ENCODE results near the gene AHDC1. TPM values are rescaled to one million over a fixed set of nuclear protein-coding genes. Genes with fewer than 3 reads are reported as not detected.

Gene AHDC1
- total RNA-seq, 4 donors from 2014 or later: 25.5 to 91.4 (median 47.8) TPM

- H3K4me3 ChIP-seq (replicated peaks in 1 of 3): no peak overlapping the region
- WGBS, 2 donors: 12 to 17% methylated on average over 10 to 11 of the region's 11 CpGs
- peaks cover 22 to 24% of the 10 kb centered on the region in 2 donors for H3K4me1 ChIP-seq
- no peak overlapping the region for H3K27ac ChIP-seq
- no peaks in the 10 kb centered on the region for H3K36me3 ChIP-seq
- intact Hi-C loops (cut with DNase I): loop anchor here (5.0 kb wide), 1 partner anchor 204 kb away; no protein-coding TSS in a partner anchor
- TF ChIP-seq CTCF (IDR thresholded peaks at IDR 0.05) (peak; percentile 72 to 96 (median 88)), POLR2A (IDR thresholded peaks at IDR 0.05) (no peak)
- peak; percentile 53 to 61 for DNase-seq
- H3K9me3 ChIP-seq: no peaks in the 10 kb centered on the region
- H3K27me3 ChIP-seq: no peaks in the 10 kb centered on the region
Observed at GRCh38 chr1:27605796-27606707, 2.1 kb upstream of the AHDC1 start.

GRCh38 chr1:27605300-27605766 lies 1.4 kb upstream of the AHDC1 start:
- intact Hi-C loops (cut with DNase I): loop anchor here (5.0 kb wide), 1 partner anchor 203 kb away; no protein-coding TSS in a partner anchor
- no peak for DNase-seq
- peaks cover 29 to 31% of the 10 kb centered on the region in 2 donors for H3K4me1 ChIP-seq
- no peaks in the 10 kb centered on the region for H3K36me3 ChIP-seq
- H3K27ac ChIP-seq: no peak overlapping the region
- TF ChIP-seq CTCF (IDR thresholded peaks at IDR 0.05): no peak
- TF ChIP-seq POLR2A (IDR thresholded peaks at IDR 0.05): no peak
- no peaks in the 10 kb centered on the region for H3K9me3 ChIP-seq
- 85 to 87% methylated on average over 7 of the region's 7 CpGs for WGBS, 2 donors
- no peak overlapping the region for H3K4me3 ChIP-seq (replicated peaks in 1 of 3)
- no peaks in the 10 kb centered on the region for H3K27me3 ChIP-seq

- Histone ChIP-seq H3K4me3 (replicated peaks in 1 of 3) (peak overlapping the region in 1 of 3 donors; percentile 95), H3K27ac (peak overlapping the region in 1 of 3 donors; percentile 97), H3K4me1 (peaks cover 35 to 37% of the 10 kb centered on the region in 2 donors), H3K36me3 (no peaks in the 10 kb centered on the region), H3K9me3 (no peaks in the 10 kb centered on the region), H3K27me3 (no peaks in the 10 kb centered on the region)
- intact Hi-C loops (cut with DNase I): loop anchor here (5.0 kb wide), 1 partner anchor 202 kb away; no protein-coding TSS in a partner anchor
- TF ChIP-seq CTCF (IDR thresholded peaks at IDR 0.05): no peak
- no peak for TF ChIP-seq POLR2A (IDR thresholded peaks at IDR 0.05)
- no peak for DNase-seq
- 31 to 32% methylated on average over 17 to 21 of the region's 21 CpGs for WGBS, 2 donors
Observed at GRCh38 chr1:27604579-27605299, 795 bp upstream of the AHDC1 start.

- H3K4me1 ChIP-seq: peaks cover 45 to 51% of the 10 kb centered on the region in 2 donors
- intact Hi-C loops (cut with DNase I): no loop called here
Observed at GRCh38 chr1:27603309-27603680, 649 bp downstream of the AHDC1 start.

More at GRCh38 chr1:27603309-27603680, 649 bp downstream of the AHDC1 start:
- DNase-seq: no peak
- peak overlapping the region; percentile 96 to 98 (median 97) for H3K27ac ChIP-seq
- WGBS, 2 donors: 0% methylated on average over 3 to 13 of the region's 43 CpGs
- H3K36me3 ChIP-seq: no peaks in the 10 kb centered on the region
- peak overlapping the region; percentile 72 to 95 (median 88) for H3K4me3 ChIP-seq (replicated peaks in 1 of 3)
- TF ChIP-seq POLR2A (IDR thresholded peaks at IDR 0.05) (no peak), CTCF (IDR thresholded peaks at IDR 0.05) (no peak)
- H3K9me3 ChIP-seq: no peaks in the 10 kb centered on the region
- H3K27me3 ChIP-seq: no peaks in the 10 kb centered on the region
